GM12801 (cell line): ENCODE data around the gene ADGRA1.

Experiments
- CTCF ChIP-seq: IDR thresholded peaks from one replicate; pipeline ENCODE4 v1.5.1; 2011; ENCODE audit warnings: control low read depth; ENCODE audit not compliant: insufficient read length; ENCODE audit errors: extremely low read depth

ADGRA1 gene

GRCh38 chr10:133048926-133049325 lies 38.8 kb upstream of the ADGRA1 start:
- TF ChIP-seq CTCF = no peak

- no peak for TF ChIP-seq CTCF
Observed at GRCh38 chr10:133049639-133050038, 38.1 kb upstream of the ADGRA1 start.

- TF ChIP-seq CTCF = no peak
Observed at GRCh38 chr10:133050371-133050770, 37.4 kb upstream of the ADGRA1 start.

GRCh38 chr10:133052076-133052475 lies 35.6 kb upstream of the ADGRA1 start:
- TF ChIP-seq CTCF = no peak

- no peak for TF ChIP-seq CTCF
Observed at GRCh38 chr10:133055470-133055869, 32.3 kb upstream of the ADGRA1 start.

GRCh38 chr10:133056001-133056400 lies 31.7 kb upstream of the ADGRA1 start:
- TF ChIP-seq CTCF = no peak

GRCh38 chr10:133056651-133057178 lies 31.0 kb upstream of the ADGRA1 start:
- no peak for TF ChIP-seq CTCF
